ENCODE data around the gene ELAVL1. TPM values are rescaled to one million over a fixed set of nuclear protein-coding genes. Genes with fewer than 3 reads are reported as not detected.
A peak's percentile ranks its signal among the peaks of the same experiment; 100 is the strongest.

Gene ELAVL1
- total RNA-seq, 2 experiments from 2014 or later, result 143 to 145 TPM

DNA sequence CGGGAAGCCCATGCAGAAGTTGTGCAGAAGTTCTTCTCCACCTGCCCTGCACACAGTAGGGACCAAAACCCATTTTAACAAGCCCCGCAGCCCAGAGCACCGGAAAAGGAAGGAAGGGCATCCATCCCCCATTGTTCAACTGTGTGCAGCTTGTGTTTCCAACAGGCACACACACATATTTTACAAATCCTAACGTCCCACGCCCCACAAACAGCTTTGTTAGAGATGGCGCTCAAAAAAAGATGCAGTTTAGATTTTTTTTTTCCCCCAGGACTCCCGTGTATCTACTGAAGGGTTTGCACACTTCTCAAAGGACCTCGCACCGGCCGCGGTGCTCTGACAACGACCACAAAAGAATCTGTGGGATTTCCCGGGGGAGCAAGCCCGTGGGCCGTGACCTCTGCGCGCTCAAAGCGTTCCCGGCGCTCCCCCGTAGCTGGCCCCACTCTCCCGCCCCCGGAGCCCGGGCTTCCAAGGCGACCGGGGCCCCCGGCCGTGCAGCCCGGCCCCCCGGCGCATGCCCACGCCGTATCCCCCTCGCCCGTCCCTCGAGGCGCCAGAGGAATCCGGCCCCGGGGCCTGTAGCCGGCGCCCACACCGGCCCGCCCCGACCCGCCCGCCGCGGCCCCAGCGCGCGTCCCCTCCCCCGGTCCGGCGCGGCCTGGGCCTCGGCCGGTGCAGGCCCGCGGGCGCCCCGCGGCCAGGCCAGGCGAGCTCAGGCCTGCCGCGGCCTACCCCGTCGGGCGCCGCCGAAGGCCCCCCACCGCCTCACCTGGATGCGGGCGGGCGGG, 523 bp downstream of the ELAVL1 start:
- DNase-seq, result peak; percentile 37
- ChIA-PET POLR2A (interaction anchor here (0.6 to 0.8 kb wide), 2 partner anchors 61 to 88 kb away, joined by 3 to 4 read pairs; partner anchors contain the start of gene TIMM44), CTCF (interaction anchor here (0.6 to 4.3 kb wide), 6 partner anchors 33 to 101 kb away, joined by 3 to 35 read pairs (median 3); partner anchors contain the start of genes MAP2K7 and TIMM44)
- intact Hi-C loops (cut with micrococcal nuclease), result no loop called here
- H3K27me3 Mint-ChIP-seq, result no peaks in the 10 kb centered on the region
- peak overlapping the region; percentile 93 for H3K4me3 Mint-ChIP-seq
- H3K27ac Mint-ChIP-seq, result peak overlapping the region; percentile 58
- H3K4me1 Mint-ChIP-seq (ENCODE audit: low read depth), result peaks cover 35% of the 10 kb centered on the region
- no peaks in the 10 kb centered on the region for H3K9me3 Mint-ChIP-seq
- peaks cover 7% of the 10 kb centered on the region for H3K36me3 Mint-ChIP-seq

DNA sequence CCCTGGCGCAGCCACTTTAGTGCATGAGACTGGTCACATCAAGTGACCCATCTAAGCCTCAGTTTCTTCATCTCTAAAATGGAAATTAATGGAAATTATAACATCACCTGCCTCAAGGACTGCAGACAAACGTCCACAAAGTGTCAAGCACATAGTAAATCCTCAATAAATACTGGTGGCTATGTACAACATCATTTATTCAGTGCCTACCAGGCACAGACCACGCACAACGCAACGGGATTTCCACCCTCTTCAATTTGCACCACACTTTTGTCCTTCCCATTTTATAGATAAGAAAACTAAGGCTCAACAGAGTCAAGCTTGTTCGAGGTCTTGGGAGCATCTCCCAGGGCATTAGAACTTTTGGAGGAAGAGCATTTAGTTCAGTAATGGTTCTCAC, 1.4 kb downstream of the ELAVL1 start:
- Mint-ChIP-seq H3K9me3 (no peaks in the 10 kb centered on the region), H3K36me3 (peaks cover 7% of the 10 kb centered on the region)

DNA sequence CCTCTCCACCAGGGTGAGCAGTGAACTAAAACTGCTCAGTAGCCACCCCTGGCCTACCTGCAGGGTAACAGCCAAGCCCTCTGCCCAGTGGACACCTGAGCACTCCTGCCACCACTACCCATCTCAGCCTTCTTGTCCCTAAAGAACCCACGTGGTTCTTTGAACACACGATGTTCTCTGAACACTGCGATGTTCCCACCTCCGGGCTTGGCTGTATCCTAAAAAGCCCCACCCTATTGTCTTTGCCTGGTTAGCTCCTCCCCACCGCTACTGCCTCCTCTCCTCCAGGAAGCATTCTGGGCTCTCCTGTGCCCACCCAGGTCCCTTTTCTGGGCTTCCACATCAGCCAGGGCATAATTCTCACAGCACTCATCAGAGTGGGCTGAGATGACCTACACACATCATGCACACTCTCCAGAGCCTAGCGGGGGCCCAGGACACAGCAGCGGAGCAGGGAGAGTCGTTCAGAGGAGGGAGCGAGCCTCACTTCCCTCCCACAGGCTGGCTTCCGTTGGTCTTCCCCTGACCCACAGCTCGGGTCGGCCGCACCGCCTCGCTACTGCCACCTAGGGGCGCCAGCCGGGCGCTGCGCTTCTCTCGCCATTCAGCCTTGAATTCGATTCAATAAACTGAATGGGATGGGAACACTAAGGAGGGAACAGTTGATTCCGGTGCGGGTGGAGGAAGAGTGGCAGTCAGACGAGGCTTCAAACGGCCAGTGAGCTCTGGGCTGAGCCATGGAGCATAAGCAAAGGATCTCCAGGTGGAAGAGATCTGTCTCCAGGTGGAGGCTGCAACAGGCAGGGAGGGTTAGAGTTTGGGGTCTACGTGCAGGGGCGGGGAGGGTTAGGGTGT, 3.2 kb downstream of the ELAVL1 start:
- DNase-seq, result peak; percentile 88
- peaks cover 7% of the 10 kb centered on the region for H3K36me3 Mint-ChIP-seq
- CTCF ChIA-PET, result interaction anchor here (0.6 to 3.2 kb wide), 19 partner anchors 9 to 903 kb away, joined by 3 to 46 read pairs (median 3); partner anchors contain the start of genes CERS4 and TIMM44
- H3K27me3 Mint-ChIP-seq, result no peaks in the 10 kb centered on the region
- POLR2A ChIA-PET, result interaction anchor here (0.7 kb wide), 1 partner anchor 10 kb away, joined by 3 read pairs; no protein-coding TSS in a partner anchor
- no peaks in the 10 kb centered on the region for H3K9me3 Mint-ChIP-seq
- H3K4me3 Mint-ChIP-seq, result peak overlapping the region; percentile 71
- intact Hi-C loops (cut with micrococcal nuclease), result loop anchor here (1.0 kb wide), 1 partner anchor 58 kb away; no protein-coding TSS in a partner anchor
- H3K27ac Mint-ChIP-seq, result peak overlapping the region; percentile 78
- H3K4me1 Mint-ChIP-seq (ENCODE audit: low read depth), result peaks cover 49% of the 10 kb centered on the region

More for the DNA sequence above, 1.4 kb downstream of the ELAVL1 start:
- H3K4me3 Mint-ChIP-seq, result peak overlapping the region; percentile 93
- no peaks in the 10 kb centered on the region for H3K27me3 Mint-ChIP-seq
- CTCF ChIA-PET, result interaction anchor here (1.1 to 4.3 kb wide), 4 partner anchors 32 to 60 kb away, joined by 3 to 35 read pairs (median 12); partner anchors contain the start of gene TIMM44
- no peak for DNase-seq
- intact Hi-C loops (cut with micrococcal nuclease), result no loop called here
- peaks cover 38% of the 10 kb centered on the region for H3K4me1 Mint-ChIP-seq (ENCODE audit: low read depth)
- POLR2A ChIA-PET, result interaction anchor here (0.6 kb wide), 1 partner anchor 89 kb away, joined by 4 read pairs; no protein-coding TSS in a partner anchor
- H3K27ac Mint-ChIP-seq, result no peak overlapping the region

DNA sequence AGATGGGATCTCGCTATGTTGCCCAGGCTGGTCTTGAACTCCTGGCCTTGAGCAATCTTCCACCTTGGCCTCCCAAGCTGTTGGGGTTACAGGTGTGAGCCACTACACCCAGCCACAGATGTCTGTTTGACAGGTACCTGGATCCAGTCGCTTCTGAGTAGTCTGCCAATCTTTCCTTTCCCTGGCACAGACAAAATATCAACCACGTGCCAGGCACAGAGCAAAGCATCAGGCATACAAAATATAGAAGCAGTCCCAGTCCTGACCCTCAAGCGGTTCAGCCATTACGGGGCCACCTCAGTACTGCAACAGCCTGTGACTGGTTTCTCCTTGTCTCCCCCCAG, 3.8 kb downstream of the ELAVL1 start:
- CTCF ChIA-PET, result interaction anchor here (0.8 to 3.2 kb wide), 6 partner anchors 9 to 119 kb away, joined by 3 to 46 read pairs (median 8); partner anchors contain the start of gene TIMM44
- intact Hi-C loops (cut with micrococcal nuclease), result no loop called here
- Mint-ChIP-seq H3K27me3 (no peaks in the 10 kb centered on the region), H3K36me3 (peaks cover 7% of the 10 kb centered on the region), H3K9me3 (no peaks in the 10 kb centered on the region), H3K4me3 (peak overlapping the region; percentile 71), H3K27ac (peak overlapping the region; percentile 78), H3K4me1 (ENCODE audit: low read depth) (peaks cover 55% of the 10 kb centered on the region)
- peak; percentile 15 for DNase-seq
- POLR2A ChIA-PET, result interaction anchor here (0.7 kb wide), 1 partner anchor 10 kb away, joined by 3 read pairs; no protein-coding TSS in a partner anchor

DNA sequence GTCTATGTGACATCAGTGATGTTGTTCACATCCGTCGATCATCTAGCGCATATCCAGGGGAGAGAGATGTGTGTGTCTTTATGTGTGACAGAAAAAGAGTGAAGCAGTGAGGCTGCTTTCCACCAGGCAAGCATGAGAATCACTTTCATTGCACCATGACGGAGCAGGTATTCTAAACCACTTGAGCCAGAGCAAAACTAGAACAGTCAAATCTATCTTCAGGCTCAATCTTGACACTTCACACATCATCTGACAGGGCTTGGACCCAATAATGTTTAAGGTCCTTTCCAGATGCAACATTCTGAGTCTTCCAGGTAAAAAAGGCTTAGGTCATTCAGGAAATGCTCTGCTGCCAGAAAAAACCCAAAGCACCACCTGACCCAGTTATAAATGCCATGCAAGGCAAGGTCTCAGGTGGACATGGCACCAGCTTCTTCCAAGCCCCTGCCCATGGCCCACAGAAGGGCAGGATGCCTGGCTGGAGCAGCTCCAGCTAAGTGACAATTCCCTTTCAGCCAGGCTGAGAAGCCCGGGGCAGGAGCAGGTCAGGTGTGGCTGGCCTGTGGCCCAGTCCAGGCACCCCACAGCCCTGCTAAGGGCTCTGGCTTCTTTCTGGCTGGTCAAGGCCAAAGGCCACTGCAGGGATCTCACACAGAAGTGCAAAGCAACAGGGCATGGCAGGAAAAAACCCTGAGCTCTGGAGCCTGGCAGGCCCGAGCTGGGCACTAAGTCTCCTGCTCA, 5.0 kb downstream of the ELAVL1 start:
- no peaks in the 10 kb centered on the region for H3K27me3 Mint-ChIP-seq
- CTCF ChIA-PET, result interaction anchor here (0.8 to 3.2 kb wide), 3 partner anchors 8 to 56 kb away, joined by 3 to 46 read pairs (median 6); partner anchors contain the start of gene TIMM44
- peaks cover 64% of the 10 kb centered on the region for H3K4me1 Mint-ChIP-seq (ENCODE audit: low read depth)
- no peak overlapping the region for H3K4me3 Mint-ChIP-seq
- intact Hi-C loops (cut with micrococcal nuclease), result no loop called here
- DNase-seq, result no peak
- H3K9me3 Mint-ChIP-seq, result no peaks in the 10 kb centered on the region
- peaks cover 7% of the 10 kb centered on the region for H3K36me3 Mint-ChIP-seq
- POLR2A ChIA-PET, result no interaction called here
- H3K27ac Mint-ChIP-seq, result no peak overlapping the region

DNA sequence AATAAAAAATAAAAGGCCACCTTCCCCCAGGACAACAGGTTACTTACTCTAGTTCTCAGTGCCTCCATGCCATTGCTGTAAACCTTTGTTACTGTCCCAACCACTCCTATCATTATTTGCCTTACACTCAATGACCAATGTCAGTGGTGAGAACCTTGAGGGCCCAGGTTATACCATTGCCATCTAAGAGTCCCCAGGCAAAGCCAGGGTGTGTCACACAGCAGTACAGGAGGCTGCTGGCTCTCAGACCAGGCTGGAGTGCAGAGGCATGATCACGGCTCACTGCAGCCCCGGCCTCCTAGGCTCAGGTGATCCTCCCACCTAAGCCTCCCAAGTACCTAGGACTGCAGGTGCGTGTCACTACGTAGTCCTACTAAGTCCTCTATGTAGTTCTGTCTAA, 6.1 kb downstream of the ELAVL1 start:
- H3K36me3 Mint-ChIP-seq, result peaks cover 7% of the 10 kb centered on the region
- H3K4me3 Mint-ChIP-seq, result no peak overlapping the region
- no peak for DNase-seq
- intact Hi-C loops (cut with micrococcal nuclease), result no loop called here
- ChIA-PET CTCF (interaction anchor here (0.8 kb wide), 1 partner anchor 139 kb away, joined by 4 read pairs; no protein-coding TSS in a partner anchor), POLR2A (no interaction called here)
- H3K27me3 Mint-ChIP-seq, result no peaks in the 10 kb centered on the region
- peaks cover 71% of the 10 kb centered on the region for H3K4me1 Mint-ChIP-seq (ENCODE audit: low read depth)
- no peaks in the 10 kb centered on the region for H3K9me3 Mint-ChIP-seq
- H3K27ac Mint-ChIP-seq, result no peak overlapping the region

DNA sequence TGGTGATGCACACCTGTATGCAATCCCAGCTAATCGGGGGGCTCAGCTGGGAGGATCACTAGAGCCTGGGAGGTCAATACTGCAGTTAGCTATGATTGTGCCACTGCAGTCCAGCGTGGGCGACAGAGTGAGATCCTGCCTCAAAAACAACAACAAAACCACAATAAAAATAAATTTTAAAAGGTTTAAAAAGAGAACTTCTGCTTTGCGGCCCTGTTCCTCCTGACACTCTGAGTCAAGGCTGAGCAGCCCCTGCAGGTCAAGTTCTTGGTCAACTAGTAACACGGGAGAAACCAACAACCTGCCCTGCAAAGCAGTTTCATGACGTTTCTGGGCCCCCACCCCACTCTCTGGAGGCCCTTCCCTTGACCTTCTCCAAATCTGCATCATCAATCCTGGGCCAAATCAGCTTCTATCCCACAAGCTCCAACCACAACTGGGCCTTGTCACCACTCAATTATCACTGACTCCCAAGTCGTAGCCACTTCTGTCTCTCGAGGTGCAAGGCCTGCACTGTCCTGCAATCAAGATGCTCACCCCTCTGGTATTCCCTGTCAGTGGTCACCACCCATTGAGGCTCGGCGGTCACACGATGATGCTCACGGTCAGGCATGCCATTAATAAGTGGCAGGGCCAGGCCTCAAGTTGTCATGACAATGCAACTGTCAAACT, 7.5 kb downstream of the ELAVL1 start:
- no peaks in the 10 kb centered on the region for H3K9me3 Mint-ChIP-seq
- ChIA-PET CTCF (no interaction called here), POLR2A (interaction anchor here (0.6 kb wide), 1 partner anchor 1111 kb away, joined by 4 read pairs; no protein-coding TSS in a partner anchor)
- H3K27me3 Mint-ChIP-seq, result no peaks in the 10 kb centered on the region
- H3K4me1 Mint-ChIP-seq (ENCODE audit: low read depth), result peaks cover 70% of the 10 kb centered on the region
- no peak overlapping the region for H3K27ac Mint-ChIP-seq
- H3K36me3 Mint-ChIP-seq, result peaks cover 5% of the 10 kb centered on the region
- DNase-seq, result no peak
- H3K4me3 Mint-ChIP-seq, result no peak overlapping the region
- intact Hi-C loops (cut with micrococcal nuclease), result no loop called here

DNA sequence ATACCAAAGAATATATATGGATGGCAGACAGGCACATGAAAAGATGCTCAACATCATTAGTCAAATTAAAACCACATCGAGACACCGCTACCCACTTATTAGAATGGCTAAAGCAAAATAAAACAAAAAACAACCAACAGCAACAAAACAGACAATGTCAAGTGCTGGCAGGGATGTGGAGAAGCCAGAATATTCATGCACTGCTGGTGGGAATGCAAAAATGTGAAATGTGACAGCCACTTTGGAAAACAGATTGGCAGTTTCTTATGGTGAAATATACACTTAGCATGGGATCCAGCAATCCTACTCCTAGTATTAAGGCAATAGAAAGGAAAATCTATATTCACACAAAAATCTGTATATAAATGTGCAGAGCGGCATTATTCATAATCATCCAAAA, 8.6 kb downstream of the ELAVL1 start:
- Mint-ChIP-seq H3K27me3 (no peaks in the 10 kb centered on the region), H3K9me3 (no peaks in the 10 kb centered on the region), H3K36me3 (peaks cover 3% of the 10 kb centered on the region), H3K4me1 (ENCODE audit: low read depth) (peaks cover 60% of the 10 kb centered on the region), H3K4me3 (no peak overlapping the region), H3K27ac (no peak overlapping the region)
- POLR2A ChIA-PET, result no interaction called here
- DNase-seq, result no peak
- CTCF ChIA-PET, result no interaction called here
- intact Hi-C loops (cut with micrococcal nuclease), result no loop called here

DNA sequence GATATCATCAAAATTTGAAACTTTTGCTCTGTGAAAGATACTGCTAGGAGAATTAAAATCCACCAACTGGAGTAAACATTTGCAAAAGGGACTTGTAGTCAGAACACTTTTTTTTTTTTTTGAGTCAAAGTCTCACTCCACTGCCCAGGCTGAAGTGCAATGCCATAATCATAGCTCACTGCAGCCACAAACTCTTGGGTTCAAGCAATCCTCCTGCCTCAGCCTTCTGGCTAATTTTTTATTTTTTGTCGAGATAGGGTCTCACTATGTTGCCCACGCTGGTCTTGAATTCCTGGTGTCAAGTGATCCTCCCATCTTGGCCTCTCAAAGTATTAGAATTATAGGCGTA, 9.7 kb downstream of the ELAVL1 start:
- peaks cover 52% of the 10 kb centered on the region for H3K4me1 Mint-ChIP-seq (ENCODE audit: low read depth)
- H3K27me3 Mint-ChIP-seq, result no peaks in the 10 kb centered on the region
- DNase-seq, result no peak
- ChIA-PET CTCF (interaction anchor here (0.6 kb wide), 1 partner anchor 52 kb away, joined by 3 read pairs; no protein-coding TSS in a partner anchor), POLR2A (no interaction called here)
- no peak overlapping the region for H3K27ac Mint-ChIP-seq
- peaks cover 4% of the 10 kb centered on the region for H3K36me3 Mint-ChIP-seq
- H3K4me3 Mint-ChIP-seq, result no peak overlapping the region
- H3K9me3 Mint-ChIP-seq, result no peaks in the 10 kb centered on the region
- intact Hi-C loops (cut with micrococcal nuclease), result no loop called here

DNA sequence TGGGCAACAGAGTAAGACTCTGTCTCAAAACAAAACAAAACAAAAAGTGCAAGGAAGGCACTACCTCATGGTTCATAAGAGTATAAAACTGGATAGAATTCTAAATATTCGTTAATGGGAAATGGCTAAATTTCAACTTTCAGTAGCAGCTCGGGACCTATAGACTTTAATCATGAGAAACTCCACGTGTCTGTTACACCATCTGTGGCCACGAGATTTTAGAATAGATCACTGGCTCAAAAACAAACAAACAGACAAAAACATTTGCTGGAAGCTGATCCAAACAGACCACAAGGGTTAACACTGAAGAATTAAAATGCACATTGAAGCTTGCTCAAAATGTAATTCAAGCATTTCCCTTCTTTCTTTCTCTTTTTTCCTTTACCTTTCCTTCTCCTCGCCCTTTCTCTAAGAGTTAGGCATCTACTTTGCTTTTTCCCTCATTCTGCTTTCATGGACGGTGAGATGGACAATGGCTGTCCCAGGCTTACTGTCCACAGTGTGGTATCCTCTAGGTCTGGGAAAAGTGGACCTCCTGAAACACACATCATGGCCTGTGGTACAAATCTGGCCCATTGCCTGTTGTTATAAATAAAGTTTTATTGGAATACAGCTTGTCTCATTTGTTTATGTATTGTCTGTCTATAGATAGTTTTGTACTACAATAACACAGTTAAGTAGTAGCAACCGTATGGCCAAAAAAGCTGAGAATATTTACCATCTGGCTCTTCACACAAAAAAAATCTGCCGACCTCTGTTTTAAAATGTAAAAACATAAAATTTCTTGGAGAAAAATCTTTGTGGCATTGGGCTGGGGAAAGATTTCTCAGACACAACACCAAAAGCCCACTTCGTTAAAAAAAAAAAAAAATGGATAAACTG, 10.3 kb downstream of the ELAVL1 start:
- ChIA-PET POLR2A (no interaction called here), CTCF (interaction anchor here (0.6 kb wide), 2 partner anchors 51 to 96 kb away, joined by 3 read pairs; no protein-coding TSS in a partner anchor)
- DNase-seq, result no peak
- H3K27ac Mint-ChIP-seq, result no peak overlapping the region
- H3K9me3 Mint-ChIP-seq, result no peaks in the 10 kb centered on the region
- no peaks in the 10 kb centered on the region for H3K27me3 Mint-ChIP-seq
- peaks cover 4% of the 10 kb centered on the region for H3K36me3 Mint-ChIP-seq
- intact Hi-C loops (cut with micrococcal nuclease), result no loop called here
- H3K4me3 Mint-ChIP-seq, result no peak overlapping the region
- H3K4me1 Mint-ChIP-seq (ENCODE audit: low read depth), result peaks cover 51% of the 10 kb centered on the region
